ENCODE results near the gene ATP1A4. TPM values are rescaled to one million over a fixed set of nuclear protein-coding genes. Genes with fewer than 3 reads are reported as not detected.

Gene ATP1A4
- total RNA-seq, 1 experiment from 2014 or later = not detected

GRCh38 chr1:160131803-160132565, 19.4 kb upstream of the ATP1A4 start:
- intact Hi-C loops (cut with micrococcal nuclease; ENCODE audit: unreplicated experiment) = no loop called here
- no peak overlapping the region for H3K4me3 ChIP-seq (ENCODE audit: low read depth in 2 of 2, low read length in 2 of 2)
- in situ Hi-C loops (cut with HindIII; ENCODE audit: low pct_unique_long_range_greater_than_20kb, low sequenced_read_pairs) = no loop called here
- DNase-seq (ENCODE audit: low read depth, low spot score) (no peak), ATAC-seq (no peak)
- no peaks in the 10 kb centered on the region for H3K9me3 ChIP-seq (ENCODE audit: control insufficient read depth, insufficient read depth, low read depth, low read length)
- TF ChIP-seq CTCF (IDR thresholded peaks at IDR 0.05) (no peak), POLR2AphosphoS5 (IDR thresholded peaks at IDR 0.05; ENCODE audit: low read depth, low read length) (no peak), SIN3A (IDR thresholded peaks at IDR 0.05; ENCODE audit: borderline replicate concordance, insufficient read depth, low read depth, low read length) (no peak), TCF7L2 (IDR thresholded peaks at IDR 0.05; ENCODE audit: low read depth, low read length) (no peak), REST (IDR thresholded peaks at IDR 0.05; ENCODE audit: insufficient read depth in 1 of 2, low read depth in 2 of 2, low read length in 1 of 2) (no peak)
- no peak overlapping the region for H3K27ac ChIP-seq (ENCODE audit: low read length)
- BruUV-seq (replicated peaks) = no TSS peak
- H3K36me3 ChIP-seq (ENCODE audit: control insufficient read depth, insufficient read depth, low read length) = no peaks in the 10 kb centered on the region
- no peaks in the 10 kb centered on the region for H3K27me3 ChIP-seq (ENCODE audit: control insufficient read depth, insufficient read depth, low read length)
- CTCF ChIA-PET = interaction anchor here (0.7 kb wide), 1 partner anchor 711 kb away, joined by 4 read pairs; no protein-coding TSS in a partner anchor
- H3K4me1 ChIP-seq (ENCODE audit: control insufficient read depth, insufficient read depth, low read length) = no peaks in the 10 kb centered on the region
- POLR2A ChIA-PET = interaction anchor here (0.6 kb wide), 1 partner anchor 290 kb away, joined by 3 read pairs; no protein-coding TSS in a partner anchor

DNA sequence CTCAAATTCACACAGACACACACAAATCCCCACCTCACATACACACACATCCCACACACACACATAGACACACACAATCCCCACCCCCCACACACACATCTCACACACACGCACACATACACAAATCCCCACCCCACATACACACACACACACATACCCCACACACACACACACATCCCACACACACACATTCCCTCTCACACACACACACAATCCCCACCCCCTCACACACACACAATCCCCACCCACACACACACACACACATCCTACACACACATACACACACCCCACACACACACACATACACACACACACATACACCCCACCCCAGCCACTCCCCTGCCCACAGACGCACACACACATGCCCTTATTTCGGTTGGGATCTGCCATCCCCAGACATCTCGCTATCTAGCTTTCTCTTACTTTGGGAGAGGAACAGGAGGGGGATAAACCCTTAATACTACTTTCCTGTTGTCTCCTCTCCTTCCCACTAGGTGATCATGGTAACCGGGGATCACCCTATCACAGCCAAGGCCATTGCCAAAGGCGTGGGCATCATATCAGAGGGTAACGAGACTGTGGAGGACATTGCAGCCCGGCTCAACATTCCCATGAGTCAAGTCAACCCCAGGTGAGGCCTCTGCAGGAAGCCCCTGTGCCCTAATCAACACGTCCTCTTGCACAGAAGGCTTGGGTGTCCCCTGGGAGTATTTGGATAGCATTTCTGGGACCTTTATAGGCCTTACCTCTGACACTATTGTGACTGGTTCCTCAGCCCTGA, 17.2 kb upstream of the ATP1A4 start:
- in situ Hi-C loops (cut with HindIII; ENCODE audit: low pct_unique_long_range_greater_than_20kb, low sequenced_read_pairs) (no loop called here), intact Hi-C loops (cut with micrococcal nuclease; ENCODE audit: unreplicated experiment) (no loop called here)
- TF ChIP-seq POLR2AphosphoS5 (IDR thresholded peaks at IDR 0.05; ENCODE audit: low read depth, low read length) (no peak), TCF7L2 (IDR thresholded peaks at IDR 0.05; ENCODE audit: low read depth, low read length) (no peak), SIN3A (IDR thresholded peaks at IDR 0.05; ENCODE audit: borderline replicate concordance, insufficient read depth, low read depth, low read length) (no peak), CTCF (IDR thresholded peaks at IDR 0.05) (no peak), REST (IDR thresholded peaks at IDR 0.05; ENCODE audit: insufficient read depth in 1 of 2, low read depth in 2 of 2, low read length in 1 of 2) (no peak)
- DNase-seq (ENCODE audit: low read depth, low spot score) (no peak), ATAC-seq (no peak)
- POLR2A ChIA-PET = no interaction called here
- CTCF ChIA-PET = no interaction called here
- no TSS peak for BruUV-seq (replicated peaks)
- no peaks in the 10 kb centered on the region for H3K4me1 ChIP-seq (ENCODE audit: control insufficient read depth, insufficient read depth, low read length)
- no peak overlapping the region for H3K27ac ChIP-seq (ENCODE audit: low read length)
- H3K27me3 ChIP-seq (ENCODE audit: control insufficient read depth, insufficient read depth, low read length) = no peaks in the 10 kb centered on the region
- no peaks in the 10 kb centered on the region for H3K9me3 ChIP-seq (ENCODE audit: control insufficient read depth, insufficient read depth, low read depth, low read length)
- H3K36me3 ChIP-seq (ENCODE audit: control insufficient read depth, insufficient read depth, low read length) = no peaks in the 10 kb centered on the region
- H3K4me3 ChIP-seq (ENCODE audit: low read depth in 2 of 2, low read length in 2 of 2) = no peak overlapping the region

Measured in Panc1 (cell line).